HepG2 (cell line): ENCODE measurements around the gene SYNGR4. TPM values are rescaled to one million over a fixed set of nuclear protein-coding genes. Genes with fewer than 3 reads are reported as not detected.
A peak's percentile ranks its signal among the peaks of the same experiment; 100 is the strongest.

Source experiments
- ATF7 ChIP-seq, 2 experiments: fragments of 450-650 bp in 1 of 2; sonication (generic) in 1 of 2; formaldehyde crosslinking in 1 of 2; IDR thresholded peaks; 2 replicates each; pipeline versions ENCODE4 v1.4.0 to v1.6.1; 2016 to 2020; ENCODE audit warnings: antibody characterized with exemption in 1 of 2, mild to moderate bottlenecking in 1 of 2, missing genetic modification reagents in 1 of 2
- CEBPB ChIP-seq: IDR thresholded peaks from 2 replicates; pipeline ENCODE4 v1.6.1; 2011; ENCODE audit warnings: low read depth, low read length, improper control_type of control experiment, borderline replicate concordance
- DDIT3 ChIP-seq: sonication (generic); formaldehyde crosslinking; IDR thresholded peaks from 2 replicates; pipeline ENCODE4 v1.4.0; 2020; ENCODE audit warnings: mild to moderate bottlenecking, missing genetic modification reagents
- ERF ChIP-seq: IDR thresholded peaks from 2 replicates; pipeline ENCODE4 v1.6.1; 2018; ENCODE audit warnings: missing biosample characterization, missing genetic modification reagents
- KDM5A ChIP-seq: fragments of 200-600 bp; sonication (generic); IDR thresholded peaks from 2 replicates; pipeline ENCODE4 v1.7.0; 2018; ENCODE audit warnings: antibody characterized with exemption, mild to moderate bottlenecking, low read length, borderline replicate concordance
- MAFG ChIP-seq: sonication (generic); formaldehyde crosslinking; IDR thresholded peaks from 2 replicates; pipeline ENCODE4 v1.5.1; 2020; ENCODE audit warnings: mild to moderate bottlenecking, missing genetic modification reagents
- MEF2D ChIP-seq: sonication (generic); formaldehyde crosslinking; IDR thresholded peaks from 2 replicates; pipeline ENCODE4 v1.5.1; 2020; ENCODE audit warnings: mild to moderate bottlenecking, missing genetic modification reagents
- NFE2L2 ChIP-seq: fragments of 150-350 bp; IDR thresholded peaks from 2 replicates; pipeline ENCODE4 v1.6.1; 2014; ENCODE audit warnings: low read length
- NFIB ChIP-seq: sonication (generic); formaldehyde crosslinking; IDR thresholded peaks from 2 replicates; pipeline ENCODE4 v1.9.0; 2021; ENCODE audit warnings: missing genetic modification reagents, mild to moderate bottlenecking, borderline replicate concordance
- NR2F2 ChIP-seq: IDR thresholded peaks from 2 replicates; pipeline ENCODE4 v1.6.1; 2012; ENCODE audit warnings: low read depth, inconsistent platforms, borderline replicate concordance
- PHF20 ChIP-seq: sonication (generic); formaldehyde crosslinking; IDR thresholded peaks from 2 replicates; pipeline ENCODE4 v1.5.0; 2020; ENCODE audit warnings: mild to moderate bottlenecking, missing genetic modification reagents
- POGZ ChIP-seq: sonication (generic); formaldehyde crosslinking; IDR thresholded peaks from 2 replicates; pipeline ENCODE4 v1.4.0; 2020; ENCODE audit warnings: mild to moderate bottlenecking, missing genetic modification reagents
- SMARCE1 ChIP-seq: fragments of 450-650 bp; IDR thresholded peaks from 2 replicates; pipeline ENCODE4 v1.6.1; 2017; ENCODE audit warnings: borderline replicate concordance
- TAF15 ChIP-seq: fragments of 200-400 bp; formaldehyde crosslinking; IDR thresholded peaks from one replicate; pipeline ENCODE4 v1.6.1; 2018; ENCODE audit warnings: mild to moderate bottlenecking, low read depth, low read length; ENCODE audit not compliant: poor library complexity, severe bottlenecking
- TEAD3 ChIP-seq: optimal IDR thresholded peaks from 2 replicates; pipeline ENCODE3; 2016; ENCODE audit warnings: borderline replicate concordance
- TRIM22 ChIP-seq: fragments of 450-650 bp; IDR thresholded peaks from 2 replicates; pipeline ENCODE4 v1.6.1; 2017
- YEATS2 ChIP-seq: sonication (generic); formaldehyde crosslinking; IDR thresholded peaks from 2 replicates; pipeline ENCODE4 v1.4.0; 2020; ENCODE audit warnings: missing genetic modification reagents, borderline replicate concordance
- ZNF34 ChIP-seq: sonication (generic); formaldehyde crosslinking; IDR thresholded peaks from 2 replicates; pipeline ENCODE4 v1.4.0; 2020; ENCODE audit warnings: mild to moderate bottlenecking, missing genetic modification reagents, borderline replicate concordance
- ZNF343 ChIP-seq: sonication (generic); formaldehyde crosslinking; IDR thresholded peaks from 2 replicates; pipeline ENCODE4 v1.4.0; 2020; ENCODE audit warnings: mild to moderate bottlenecking, missing genetic modification reagents
- ZNF446 ChIP-seq: sonication (generic); formaldehyde crosslinking; IDR thresholded peaks from 2 replicates; pipeline ENCODE4 v1.5.0; 2020; ENCODE audit warnings: mild to moderate bottlenecking, missing genetic modification reagents
- ZNF644 ChIP-seq: IDR thresholded peaks from 2 replicates; pipeline ENCODE4 v1.6.1; 2016; ENCODE audit warnings: low read depth
- ZNF678 ChIP-seq: sonication (generic); formaldehyde crosslinking; IDR thresholded peaks from 2 replicates; pipeline ENCODE4 v1.4.0; 2020; ENCODE audit warnings: mild to moderate bottlenecking, missing genetic modification reagents
- ZNF713 ChIP-seq: sonication (generic); formaldehyde crosslinking; IDR thresholded peaks from 2 replicates; pipeline ENCODE4 v1.4.0; 2020; ENCODE audit warnings: mild to moderate bottlenecking, missing genetic modification reagents
- ZNF790 ChIP-seq: sonication (generic); formaldehyde crosslinking; IDR thresholded peaks from 2 replicates; pipeline ENCODE4 v1.8.0; 2022; ENCODE audit warnings: missing genetic modification reagents, mild to moderate bottlenecking, borderline replicate concordance
- ZNF841 ChIP-seq: sonication (generic); formaldehyde crosslinking; IDR thresholded peaks from 2 replicates; pipeline ENCODE4 v1.8.1; 2023; ENCODE audit warnings: missing genetic modification reagents, borderline replicate concordance
- ZSCAN25 ChIP-seq: sonication (generic); formaldehyde crosslinking; IDR thresholded peaks from 2 replicates; pipeline ENCODE4 v1.8.0; 2022; ENCODE audit warnings: mild to moderate bottlenecking, missing genetic modification reagents
- polyA plus RNA-seq, 8 experiments: library from polyadenylated mRNA; depleted of rRNA in 3 of 8; stranded (reverse) in 7 of 8; unstranded in 1 of 8; fragments of >200 nt; fragmentation: Illumina TruSeq in 4 of 8; extraction: Trizol in 4 of 8; gene quantifications; 2 replicates each; pipeline versions ENCODE4 v1.2.1 to v1.2.3, GENCODE V29; 2011 to 2016; ENCODE audit warnings: low read depth in 4 of 8, missing spikeins in 1 of 8, mixed read lengths in 1 of 8; ENCODE audit not compliant: insufficient read depth in 1 of 8
- total RNA-seq, 5 experiments: library from RNA; depleted of rRNA; stranded (reverse); fragments of >200 nt; fragmentation: Illumina TruSeq; extraction: Trizol; gene quantifications; 2 replicates each; pipeline ENCODE4 v1.2.3, GENCODE V29; 2016; ENCODE audit warnings: low read depth in 1 of 5
- TF ChIP-seq, protein P1 (sequence below): sonication (generic); formaldehyde crosslinking; IDR thresholded peaks from 2 replicates; pipeline ENCODE4 v1.8.1; 2023; ENCODE audit warnings: mild to moderate bottlenecking, inconsistent platforms, moderate library complexity, missing genetic modification reagents, borderline replicate concordance
- TF ChIP-seq, protein P2 (sequence below): sonication (generic); formaldehyde crosslinking; IDR thresholded peaks from 2 replicates; pipeline ENCODE4 v1.5.1; 2020; ENCODE audit warnings: mild to moderate bottlenecking, moderate library complexity, missing genetic modification reagents

SYNGR4 gene
- total and polyA plus RNA-seq, 2 of the 13 experiments (the other 11 are each of a cell fraction or from before 2014, with no cell fraction given), result not detected

GRCh38 chr19:48354332-48354992, 9.7 kb upstream of the SYNGR4 start (continued):
- TF ChIP-seq, protein P1, sequence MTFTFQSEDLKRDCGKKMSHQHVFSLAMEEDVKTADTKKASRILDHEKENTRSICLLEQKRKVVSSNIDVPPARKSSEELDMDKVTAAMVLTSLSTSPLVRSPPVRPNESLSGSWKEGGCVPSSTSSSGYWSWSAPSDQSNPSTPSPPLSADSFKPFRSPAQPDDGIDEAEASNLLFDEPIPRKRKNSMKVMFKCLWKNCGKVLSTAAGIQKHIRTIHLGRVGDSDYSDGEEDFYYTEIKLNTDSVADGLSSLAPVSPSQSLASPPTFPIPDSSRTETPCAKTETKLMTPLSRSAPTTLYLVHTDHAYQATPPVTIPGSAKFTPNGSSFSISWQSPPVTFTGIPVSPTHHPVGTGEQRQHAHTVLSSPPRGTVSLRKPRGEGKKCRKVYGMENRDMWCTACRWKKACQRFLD, result no peak
- no peak for TF ChIP-seq NFIB
- TF ChIP-seq ZNF841 (CRISPR knock-in tag), result no peak
- TF ChIP-seq, protein P2, sequence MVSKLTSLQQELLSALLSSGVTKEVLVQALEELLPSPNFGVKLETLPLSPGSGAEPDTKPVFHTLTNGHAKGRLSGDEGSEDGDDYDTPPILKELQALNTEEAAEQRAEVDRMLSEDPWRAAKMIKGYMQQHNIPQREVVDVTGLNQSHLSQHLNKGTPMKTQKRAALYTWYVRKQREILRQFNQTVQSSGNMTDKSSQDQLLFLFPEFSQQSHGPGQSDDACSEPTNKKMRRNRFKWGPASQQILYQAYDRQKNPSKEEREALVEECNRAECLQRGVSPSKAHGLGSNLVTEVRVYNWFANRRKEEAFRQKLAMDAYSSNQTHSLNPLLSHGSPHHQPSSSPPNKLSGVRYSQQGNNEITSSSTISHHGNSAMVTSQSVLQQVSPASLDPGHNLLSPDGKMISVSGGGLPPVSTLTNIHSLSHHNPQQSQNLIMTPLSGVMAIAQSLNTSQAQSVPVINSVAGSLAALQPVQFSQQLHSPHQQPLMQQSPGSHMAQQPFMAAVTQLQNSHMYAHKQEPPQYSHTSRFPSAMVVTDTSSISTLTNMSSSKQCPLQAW (CRISPR knock-in tag), result peak; percentile 42
- no peak for TF ChIP-seq ZNF343
- peak; percentile 93 for TF ChIP-seq TEAD3 (CRISPR knock-in tag)
- peak; percentile 91 for TF ChIP-seq MAFG (CRISPR knock-in tag)
- TF ChIP-seq MEF2D (CRISPR knock-in tag), result peak; percentile 72; the same call in 1 of the 2 replicates
- TF ChIP-seq TRIM22, result no peak
- peak; percentile 58; the same call in 1 of the 2 replicates for TF ChIP-seq POGZ (CRISPR knock-in tag)
- TF ChIP-seq ZNF713 (CRISPR knock-in tag), result no peak
- peak; percentile 99 for TF ChIP-seq NR2F2
- TF ChIP-seq PHF20 (CRISPR knock-in tag), result peak; percentile 40; the same call in 1 of the 2 replicates
- peak; percentile 97 for TF ChIP-seq NFE2L2
- no peak for TF ChIP-seq CEBPB
- peak; percentile 57; the same call in 1 of the 2 replicates for TF ChIP-seq ZNF644 (CRISPR knock-in tag)
- no peak for TF ChIP-seq ZNF34 (CRISPR knock-in tag)
- TF ChIP-seq ZNF790 (CRISPR knock-in tag), result peak; percentile 5; the same call in 1 of the 2 replicates
- 0 out of 2 replicates have a peak, but pooled peaks have one; percentile 13 for TF ChIP-seq ATF7 (IDR thresholded peaks at IDR 0.05)
- no peak; the same call in 1 of the 2 replicates for TF ChIP-seq ATF7 (CRISPR knock-in tag; IDR thresholded peaks at IDR 0.05)
- TF ChIP-seq ZSCAN25 (CRISPR knock-in tag), result peak; percentile 83
- no peak for TF ChIP-seq ZNF446 (CRISPR knock-in tag)
- TF ChIP-seq KDM5A, result no peak
- TF ChIP-seq YEATS2 (CRISPR knock-in tag), result no peak
- no peak for TF ChIP-seq ZNF678 (CRISPR knock-in tag)
- TF ChIP-seq ERF (CRISPR knock-in tag), result peak; percentile 83; the same call in 1 of the 2 replicates
- no peak for TF ChIP-seq TAF15
- no peak for TF ChIP-seq SMARCE1
- no peak for TF ChIP-seq DDIT3 (CRISPR knock-in tag)
